ENCODE results near the gene C10orf67. TPM values are rescaled to one million over a fixed set of nuclear protein-coding genes. Genes with fewer than 3 reads are reported as not detected.
"Not testable (repeated sequence)": the region's sequence is repeated elsewhere in the genome, so short reads cannot be mapped to it uniquely, and the experiment has no call there.

Gene C10orf67
- total RNA-seq, 2 donors from 2014 or later: not detected

GRCh38 chr10:23314835-23315239, 29.8 kb downstream of the C10orf67 start:
- no peak overlapping the region for H3K4me3 ChIP-seq
- no peaks in the 10 kb centered on the region for H3K4me1 ChIP-seq
- DNase-seq: peak; percentile 63
- intact Hi-C loops (cut with DNase I): loop anchor here (2.0 kb wide), 2 partner anchors 210 to 388 kb away; no protein-coding TSS in a partner anchor
- no peaks in the 10 kb centered on the region for H3K9me3 ChIP-seq
- no peaks in the 10 kb centered on the region for H3K27me3 ChIP-seq
- H3K27ac ChIP-seq: no peak overlapping the region
- H3K36me3 ChIP-seq: no peaks in the 10 kb centered on the region
- no peak overlapping the region for H3K9ac ChIP-seq (ENCODE audit: low read depth in 2 of 2, low read length in 2 of 2)
- TF ChIP-seq CTCF (IDR thresholded peaks at IDR 0.05): peak; percentile 73

GRCh38 chr10:23311034-23311433, 33.6 kb downstream of the C10orf67 start:
- H3K4me3 ChIP-seq: no peak overlapping the region
- H3K27me3 ChIP-seq: no peaks in the 10 kb centered on the region
- TF ChIP-seq CTCF (IDR thresholded peaks at IDR 0.05): no peak
- no peak overlapping the region for H3K9ac ChIP-seq (ENCODE audit: low read depth in 2 of 2, low read length in 2 of 2)
- no peaks in the 10 kb centered on the region for H3K36me3 ChIP-seq
- no peaks in the 10 kb centered on the region for H3K4me1 ChIP-seq
- no peak for DNase-seq
- no peak overlapping the region for H3K27ac ChIP-seq
- intact Hi-C loops (cut with DNase I): no loop called here
- H3K9me3 ChIP-seq: no peaks in the 10 kb centered on the region

GRCh38 chr10:23310404-23310803, 34.2 kb downstream of the C10orf67 start:
- intact Hi-C loops (cut with DNase I): no loop called here
- TF ChIP-seq CTCF (IDR thresholded peaks at IDR 0.05): no peak

GRCh38 chr10:23299961-23300360, 44.6 kb downstream of the C10orf67 start:
- H3K9ac ChIP-seq (ENCODE audit: low read depth in 2 of 2, low read length in 2 of 2); DNase-seq; intact Hi-C loops (cut with DNase I); H3K9me3 ChIP-seq; H3K27ac ChIP-seq; H3K36me3 ChIP-seq; H3K27me3 ChIP-seq; H3K4me1 ChIP-seq; H3K4me3 ChIP-seq: not testable (repeated sequence)

More at GRCh38 chr10:23310404-23310803, 34.2 kb downstream of the C10orf67 start:
- no peak overlapping the region for H3K4me3 ChIP-seq
- no peak overlapping the region for H3K9ac ChIP-seq (ENCODE audit: low read depth in 2 of 2, low read length in 2 of 2)
- no peaks in the 10 kb centered on the region for H3K27me3 ChIP-seq
- H3K36me3 ChIP-seq: no peaks in the 10 kb centered on the region
- no peaks in the 10 kb centered on the region for H3K9me3 ChIP-seq
- no peak overlapping the region for H3K27ac ChIP-seq
- no peak for DNase-seq
- no peaks in the 10 kb centered on the region for H3K4me1 ChIP-seq

GRCh38 chr10:23294638-23295247, 49.9 kb downstream of the C10orf67 start:
- H3K9me3 ChIP-seq: no peaks in the 10 kb centered on the region
- no peak overlapping the region for H3K4me3 ChIP-seq
- H3K27ac ChIP-seq: no peak overlapping the region
- intact Hi-C loops (cut with DNase I): loop anchor here (5.0 kb wide), 1 partner anchor 132 kb away; no protein-coding TSS in a partner anchor
- no peaks in the 10 kb centered on the region for H3K36me3 ChIP-seq
- no peaks in the 10 kb centered on the region for H3K27me3 ChIP-seq
- H3K9ac ChIP-seq (ENCODE audit: low read depth in 2 of 2, low read length in 2 of 2): no peak overlapping the region
- TF ChIP-seq CTCF (IDR thresholded peaks at IDR 0.05): no peak
- no peaks in the 10 kb centered on the region for H3K4me1 ChIP-seq
- DNase-seq: no peak

- Histone ChIP-seq H3K27ac (no peak overlapping the region), H3K36me3 (no peaks in the 10 kb centered on the region), H3K9ac (ENCODE audit: low read depth in 2 of 2, low read length in 2 of 2) (no peak overlapping the region), H3K9me3 (no peaks in the 10 kb centered on the region), H3K4me1 (no peaks in the 10 kb centered on the region), H3K27me3 (no peaks in the 10 kb centered on the region), H3K4me3 (no peak overlapping the region)
- TF ChIP-seq CTCF (IDR thresholded peaks at IDR 0.05): no peak
- intact Hi-C loops (cut with DNase I): loop anchor here (5.0 kb wide), 1 partner anchor 132 kb away; no protein-coding TSS in a partner anchor
- DNase-seq: no peak
These were observed 50.5 kb downstream of the C10orf67 start for GRCh38 chr10:23293973-23294590.

Measured in colonic mucosa (tissue), 4 donors.